HEK293T (cell line): Measurements from ENCODE around the gene FAM78B.

ENCODE experiments used
- CTCF ChIA-PET: fragments of 350-600 bp; formaldehyde crosslinking; extraction: SDS; loops from one replicate; lab custom pipeline; 2021; ENCODE audit warnings: antibody characterized with exemption, inconsistent platforms; lab: Yijun Ruan, JAX
- POLR2A ChIA-PET: fragments of 350-600 bp; formaldehyde crosslinking; extraction: SDS; loops from one replicate; lab custom pipeline; 2020; ENCODE audit warnings: antibody characterized with exemption, inconsistent platforms; lab: Yijun Ruan, JAX
- DNase-seq: peaks from one replicate; pipeline ENCODE4 v3.0.0; 2012; ENCODE audit warnings: mixed read lengths; ENCODE audit errors: extremely low spot score
- ARNT ChIP-seq: fragments of 450-650 bp; IDR thresholded peaks from 2 replicates; pipeline ENCODE4 v1.6.1; 2017; ENCODE audit warnings: mild to moderate bottlenecking
- BHLHE40 ChIP-seq: fragments of 450-650 bp; IDR thresholded peaks from 2 replicates; pipeline ENCODE4 v1.6.1; 2016; ENCODE audit warnings: mild to moderate bottlenecking, moderate library complexity, borderline replicate concordance
- CTBP1 ChIP-seq: fragments of 450-650 bp; IDR thresholded peaks from 2 replicates; pipeline ENCODE4 v1.6.1; 2016; ENCODE audit warnings: borderline replicate concordance
- ELF4 ChIP-seq: fragments of 450-650 bp; IDR thresholded peaks from 2 replicates; pipeline ENCODE4 v1.6.1; 2017; ENCODE audit warnings: antibody characterized with exemption
- FOXA1 ChIP-seq: fragments of 450-650 bp; IDR thresholded peaks from 2 replicates; pipeline ENCODE4 v1.6.1; 2016; ENCODE audit warnings: mild to moderate bottlenecking
- FOXK2 ChIP-seq: fragments of 450-650 bp; IDR thresholded peaks from 2 replicates; pipeline ENCODE4 v1.6.1; 2016; ENCODE audit warnings: mild to moderate bottlenecking
- FOXM1 ChIP-seq: fragments of 450-650 bp; IDR thresholded peaks from 2 replicates; pipeline ENCODE4 v1.6.1; 2017; ENCODE audit warnings: mild to moderate bottlenecking, borderline replicate concordance
- HDGF ChIP-seq: fragments of 450-650 bp; IDR thresholded peaks from 2 replicates; pipeline ENCODE4 v1.6.1; 2017; ENCODE audit warnings: antibody characterized with exemption, borderline replicate concordance
- L3MBTL2 ChIP-seq: fragments of 450-650 bp; conservative IDR thresholded peaks from 2 replicates; pipeline ENCODE4 v1.6.1; 2016; ENCODE audit warnings: mild to moderate bottlenecking
- LEF1 ChIP-seq: fragments of 450-650 bp; IDR thresholded peaks from 2 replicates; pipeline ENCODE4 v1.6.1; 2017; ENCODE audit warnings: mild to moderate bottlenecking, borderline replicate concordance
- NFRKB ChIP-seq: fragments of 450-650 bp; IDR thresholded peaks from 2 replicates; pipeline ENCODE4 v1.6.1; 2016; ENCODE audit warnings: mild to moderate bottlenecking, moderate library complexity
- PKNOX1 ChIP-seq: fragments of 450-650 bp; IDR thresholded peaks from 2 replicates; pipeline ENCODE4 v1.6.1; 2016
- SP1 ChIP-seq: fragments of 450-650 bp; IDR thresholded peaks from 2 replicates; pipeline ENCODE4 v1.6.1; 2017
- SUZ12 ChIP-seq: fragments of 450-650 bp; IDR thresholded peaks from 2 replicates; pipeline ENCODE4 v1.6.1; 2016; ENCODE audit warnings: mild to moderate bottlenecking
- TARDBP ChIP-seq: fragments of 450-650 bp; IDR thresholded peaks from 2 replicates; pipeline ENCODE4 v1.6.1; 2016
- ZNF384 ChIP-seq: fragments of 450-650 bp; IDR thresholded peaks from 2 replicates; pipeline ENCODE4 v1.6.1; 2016

The FAM78B gene

GRCh38 chr1:166151804-166152203 is 15.0 kb downstream of the FAM78B start:
- no peak for TF ChIP-seq L3MBTL2
- TF ChIP-seq FOXM1: no peak
- no peak for TF ChIP-seq ZNF384
- no peak for TF ChIP-seq HDGF
- no peak for TF ChIP-seq PKNOX1
- TF ChIP-seq BHLHE40: no peak
- no peak for TF ChIP-seq LEF1
- TF ChIP-seq ELF4: no peak
- no peak for TF ChIP-seq CTBP1
- TF ChIP-seq FOXA1: no peak
- no peak for TF ChIP-seq FOXK2
- no peak for TF ChIP-seq NFRKB
- no peak for TF ChIP-seq SP1
- no peak for TF ChIP-seq TARDBP
- no peak for TF ChIP-seq ARNT
- DNase-seq: no peak
- CTCF ChIA-PET: no interaction called here
- POLR2A ChIA-PET: no interaction called here

GRCh38 chr1:166145499-166145898 is 21.3 kb downstream of the FAM78B start:
- POLR2A ChIA-PET: no interaction called here
- DNase-seq: no peak
- CTCF ChIA-PET: no interaction called here
- TF ChIP-seq FOXM1: no peak
- no peak for TF ChIP-seq PKNOX1
- no peak for TF ChIP-seq TARDBP
- TF ChIP-seq FOXK2: no peak
- TF ChIP-seq FOXA1: no peak
- no peak for TF ChIP-seq CTBP1
- no peak for TF ChIP-seq ZNF384
- TF ChIP-seq SP1: no peak
- TF ChIP-seq BHLHE40: no peak
- no peak for TF ChIP-seq ARNT
- TF ChIP-seq HDGF: no peak
- no peak for TF ChIP-seq ELF4
- TF ChIP-seq NFRKB: no peak
- TF ChIP-seq SUZ12: no peak
- no peak for TF ChIP-seq LEF1
- TF ChIP-seq L3MBTL2: no peak

GRCh38 chr1:166141969-166142368 is 24.8 kb downstream of the FAM78B start:
- CTCF ChIA-PET: no interaction called here
- TF ChIP-seq FOXA1 (no peak), ARNT (no peak), SUZ12 (no peak), FOXK2 (no peak), NFRKB (no peak), L3MBTL2 (no peak), ZNF384 (no peak), CTBP1 (no peak), TARDBP (no peak), LEF1 (no peak), ELF4 (no peak)
- DNase-seq: no peak
- POLR2A ChIA-PET: no interaction called here

GRCh38 chr1:166140251-166140650 is 26.6 kb downstream of the FAM78B start:
- TF ChIP-seq SUZ12 (no peak), SP1 (no peak), ZNF384 (no peak), L3MBTL2 (no peak), TARDBP (no peak), FOXK2 (no peak), CTBP1 (no peak), BHLHE40 (no peak)
- CTCF ChIA-PET: no interaction called here
- POLR2A ChIA-PET: no interaction called here
- DNase-seq: no peak

- ChIA-PET POLR2A (no interaction called here), CTCF (no interaction called here)
- TF ChIP-seq BHLHE40: no peak
- TF ChIP-seq ARNT: no peak
- TF ChIP-seq LEF1: no peak
- no peak for TF ChIP-seq SUZ12
- TF ChIP-seq TARDBP: no peak
- TF ChIP-seq FOXA1: no peak
- TF ChIP-seq NFRKB: no peak
- TF ChIP-seq HDGF: no peak
- TF ChIP-seq SP1: no peak
- DNase-seq: no peak
Observed at GRCh38 chr1:166139735-166140134, 27.1 kb downstream of the FAM78B start.

GRCh38 chr1:166136699-166137401 is 30.0 kb downstream of the FAM78B start:
- DNase-seq: no peak
- CTCF ChIA-PET: no interaction called here
- TF ChIP-seq FOXK2: no peak
- TF ChIP-seq FOXA1: no peak
- TF ChIP-seq CTBP1: no peak
- no peak for TF ChIP-seq ZNF384
- TF ChIP-seq SP1: no peak
- no peak for TF ChIP-seq TARDBP
- TF ChIP-seq L3MBTL2: no peak
- no peak for TF ChIP-seq NFRKB
- TF ChIP-seq BHLHE40: no peak
- TF ChIP-seq LEF1: no peak
- TF ChIP-seq PKNOX1: no peak
- no peak for TF ChIP-seq SUZ12
- TF ChIP-seq ARNT: no peak
- TF ChIP-seq ELF4: no peak
- no peak for TF ChIP-seq HDGF
- POLR2A ChIA-PET: no interaction called here
